DOHH2 (cell line): Measurements from ENCODE around the gene ATXN7L1.

ENCODE experiments used
- H3F3A ChIP-seq: fragments of 200-600 bp; sonication (generic), shearing (Covaris generic); 2 replicates; pipeline ENCODE4 v1.6.0; 2016; ENCODE audit warnings: antibody characterized with exemption, mild to moderate bottlenecking; ENCODE audit not compliant: control insufficient read depth, insufficient read depth
- H3K27ac ChIP-seq: fragments of 200-600 bp; sonication (generic); 2 replicates; pipeline ENCODE4 v1.5.1; 2014; ENCODE audit warnings: low read depth, mild to moderate bottlenecking, low read length, moderate library complexity
- H3K27me3 ChIP-seq: fragments of 200-600 bp; sonication (generic); 2 replicates; pipeline ENCODE4 v1.6.1; 2014; ENCODE audit warnings: mild to moderate bottlenecking, low read length, mixed read lengths; ENCODE audit not compliant: control insufficient read depth
- H3K36me3 ChIP-seq: fragments of 200-600 bp; sonication (generic); 2 replicates; pipeline ENCODE4 v1.6.1; 2014; ENCODE audit warnings: mild to moderate bottlenecking, low read length, moderate library complexity, mixed read lengths; ENCODE audit not compliant: control insufficient read depth
- H3K4me1 ChIP-seq: fragments of 200-600 bp; sonication (generic); 2 replicates; pipeline ENCODE4 v1.6.1; 2014; ENCODE audit warnings: mild to moderate bottlenecking, low read length, mixed read lengths; ENCODE audit not compliant: control insufficient read depth
- H3K4me2 ChIP-seq: fragments of 200-600 bp; sonication (generic); 2 replicates; pipeline ENCODE4 v1.6.0; 2014; ENCODE audit warnings: mild to moderate bottlenecking, low read length, moderate library complexity
- H3K4me3 ChIP-seq: fragments of 200-600 bp; sonication (generic); 2 replicates; pipeline ENCODE4 v1.5.1; 2014; ENCODE audit warnings: mild to moderate bottlenecking, low read length, mixed read lengths
- H3K79me2 ChIP-seq: fragments of 200-600 bp; sonication (generic); 2 replicates; pipeline ENCODE4 v1.6.1; 2014; ENCODE audit warnings: mild to moderate bottlenecking, low read length, mixed read lengths; ENCODE audit not compliant: control insufficient read depth
- H3K9me2 ChIP-seq: fragments of 200-600 bp; sonication (generic); replicated peaks from 2 replicates; pipeline ENCODE4 v1.6.1; 2014; ENCODE audit warnings: mild to moderate bottlenecking, low read length, mixed read lengths; ENCODE audit not compliant: control insufficient read depth
- H3K9me3 ChIP-seq: fragments of 200-600 bp; sonication (generic); 2 replicates; pipeline ENCODE4 v1.6.1; 2014; ENCODE audit warnings: antibody characterized with exemption, low read length, mixed read lengths; ENCODE audit not compliant: control insufficient read depth, insufficient read depth
- H4K20me1 ChIP-seq: fragments of 200-600 bp; sonication (generic); 2 replicates; pipeline ENCODE4 v1.6.0; 2014; ENCODE audit warnings: low read depth, mild to moderate bottlenecking, antibody characterized with exemption, low read length, moderate library complexity; ENCODE audit not compliant: control insufficient read depth, insufficient read depth
- CTCF ChIP-seq: fragments of 200-600 bp; sonication (generic); IDR thresholded peaks from one replicate; pipeline ENCODE4 v1.5.1; 2014; ENCODE audit warnings: antibody characterized with exemption, mild to moderate bottlenecking, low read depth, low read length; ENCODE audit not compliant: poor library complexity, severe bottlenecking
- EZH2phosphoT487 ChIP-seq: fragments of 200-600 bp; sonication (generic); IDR thresholded peaks from 2 replicates; pipeline ENCODE4 v1.6.1; 2017; ENCODE audit warnings: borderline replicate concordance, mild to moderate bottlenecking, antibody characterized with exemption, low read length, moderate library complexity, mixed read lengths

The ATXN7L1 gene

GRCh38 chr7:105677817-105678573 is 198.4 kb downstream of the ATXN7L1 start:
- Histone ChIP-seq H3K36me3 (peaks cover 6% of the 10 kb centered on the region), H3F3A (no peaks in the 10 kb centered on the region; the same call in 1 of the 2 replicates), H3K27ac (peak overlapping the region; percentile 21; the same call in 1 of the 2 replicates), H3K9me2 (no peaks in the 10 kb centered on the region), H3K79me2 (peaks cover 14% of the 10 kb centered on the region), H4K20me1 (no peaks in the 10 kb centered on the region), H3K4me1 (peaks cover 43% of the 10 kb centered on the region), H3K4me3 (peak overlapping the region; percentile 80), H3K27me3 (no peaks in the 10 kb centered on the region), H3K9me3 (no peaks in the 10 kb centered on the region), H3K4me2 (peak overlapping the region; percentile 78)
- TF ChIP-seq CTCF (no peak), EZH2phosphoT487 (no peak)

DNA sequence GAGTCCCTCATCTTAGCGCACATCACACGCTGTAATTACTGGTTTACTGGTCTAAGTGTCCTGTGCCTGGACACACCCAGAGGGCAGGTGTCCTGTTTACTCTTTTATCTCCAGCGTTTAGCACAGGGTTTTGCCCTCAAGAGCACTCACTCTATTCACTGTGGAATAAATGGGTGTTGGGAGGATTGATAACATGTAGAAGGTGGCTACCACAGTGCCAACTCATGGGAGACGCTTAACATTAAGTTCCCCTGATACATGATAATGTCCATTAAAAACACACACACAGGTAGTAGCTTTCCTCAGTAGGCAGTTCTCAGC is 199.0 kb downstream of the ATXN7L1 start:
- peak overlapping the region; percentile 80 for H3K4me3 ChIP-seq
- H3K4me1 ChIP-seq: peaks cover 46% of the 10 kb centered on the region
- no peaks in the 10 kb centered on the region; the same call in 1 of the 2 replicates for H3F3A ChIP-seq
- H3K27ac ChIP-seq: peak overlapping the region; percentile 21; the same call in 1 of the 2 replicates
- no peaks in the 10 kb centered on the region for H3K9me3 ChIP-seq
- no peaks in the 10 kb centered on the region for H4K20me1 ChIP-seq
- H3K27me3 ChIP-seq: no peaks in the 10 kb centered on the region
- TF ChIP-seq EZH2phosphoT487 (no peak), CTCF (no peak)
- peak overlapping the region; percentile 78 for H3K4me2 ChIP-seq
- H3K36me3 ChIP-seq: peaks cover 6% of the 10 kb centered on the region
- no peaks in the 10 kb centered on the region for H3K9me2 ChIP-seq
- H3K79me2 ChIP-seq: peaks cover 14% of the 10 kb centered on the region

DNA sequence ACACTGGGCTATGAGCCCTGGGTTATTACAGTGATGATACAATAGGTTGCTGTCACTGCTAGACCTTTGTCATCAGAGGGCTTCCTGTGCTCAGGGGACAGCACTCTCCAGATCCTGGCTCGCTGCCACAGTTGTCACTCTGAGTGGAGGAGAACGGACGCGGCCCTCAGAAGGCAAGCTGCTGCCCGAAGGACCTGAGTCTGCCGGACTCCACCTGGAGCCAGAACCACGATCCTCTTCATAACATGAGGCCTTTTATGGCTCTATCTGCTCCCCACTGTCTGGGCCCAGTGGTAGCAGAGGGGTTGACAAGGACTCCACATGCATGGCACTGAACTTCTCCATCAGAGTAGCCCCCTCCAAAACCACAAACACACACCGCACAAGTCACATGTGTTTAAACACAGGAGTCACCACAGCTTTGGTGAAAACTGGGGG is 200.4 kb downstream of the ATXN7L1 start:
- Histone ChIP-seq H3K4me1 (peaks cover 46% of the 10 kb centered on the region), H3K27ac (no peak overlapping the region), H3K9me2 (no peaks in the 10 kb centered on the region), H3K4me3 (no peak overlapping the region), H3K36me3 (peaks cover 6% of the 10 kb centered on the region), H4K20me1 (no peaks in the 10 kb centered on the region), H3F3A (no peaks in the 10 kb centered on the region; the same call in 1 of the 2 replicates), H3K9me3 (no peaks in the 10 kb centered on the region), H3K4me2 (no peak overlapping the region), H3K79me2 (peaks cover 14% of the 10 kb centered on the region), H3K27me3 (no peaks in the 10 kb centered on the region)
- TF ChIP-seq EZH2phosphoT487 (no peak), CTCF (no peak)
